ENCODE measurements around the gene KIF13A.
"Not testable (repeated sequence)": the region's sequence is repeated elsewhere in the genome, so short reads cannot be mapped to it uniquely, and the experiment has no call there.

KIF13A gene

GRCh38 chr6:17965397-17965796 lies 22.0 kb downstream of the KIF13A start:
- no peaks in the 10 kb centered on the region for H3K9me3 ChIP-seq (ENCODE audit: insufficient read depth, low read depth, low read length)
- H3K4me1 ChIP-seq (ENCODE audit: insufficient read depth, low read length) = peaks cover 6% of the 10 kb centered on the region; the same call in 1 of the 2 replicates
- H3K27me3 ChIP-seq (ENCODE audit: insufficient read depth, low read length) = no peaks in the 10 kb centered on the region
- H3K36me3 ChIP-seq (ENCODE audit: insufficient read depth, low read depth, low read length) = no peaks in the 10 kb centered on the region
- no peak overlapping the region for H3K9ac ChIP-seq (ENCODE audit: low read depth, low read length)
- H3K4me3 ChIP-seq (ENCODE audit: low read length) = no peak overlapping the region
- H3K27ac ChIP-seq (ENCODE audit: low read length) = no peak overlapping the region

GRCh38 chr6:17964633-17965032 lies 22.8 kb downstream of the KIF13A start:
- Histone ChIP-seq H3K36me3 (ENCODE audit: insufficient read depth, low read depth, low read length) (no peaks in the 10 kb centered on the region), H3K9ac (ENCODE audit: low read depth, low read length) (no peak overlapping the region), H3K4me1 (ENCODE audit: insufficient read depth, low read length) (peaks cover 6% of the 10 kb centered on the region; the same call in 1 of the 2 replicates), H3K27me3 (ENCODE audit: insufficient read depth, low read length) (no peaks in the 10 kb centered on the region), H3K9me3 (ENCODE audit: insufficient read depth, low read depth, low read length) (no peaks in the 10 kb centered on the region), H3K27ac (ENCODE audit: low read length) (no peak overlapping the region), H3K4me3 (ENCODE audit: low read length) (no peak overlapping the region)

GRCh38 chr6:17962436-17963031 lies 24.9 kb downstream of the KIF13A start:
- no peaks in the 10 kb centered on the region for H3K36me3 ChIP-seq (ENCODE audit: insufficient read depth, low read depth, low read length)
- peaks cover 9% of the 10 kb centered on the region; the same call in 1 of the 2 replicates for H3K4me1 ChIP-seq (ENCODE audit: insufficient read depth, low read length)
- no peaks in the 10 kb centered on the region for H3K27me3 ChIP-seq (ENCODE audit: insufficient read depth, low read length)
- no peak overlapping the region for H3K27ac ChIP-seq (ENCODE audit: low read length)
- H3K4me3 ChIP-seq (ENCODE audit: low read length) = no peak overlapping the region
- H3K9me3 ChIP-seq (ENCODE audit: insufficient read depth, low read depth, low read length) = no peaks in the 10 kb centered on the region
- no peak overlapping the region for H3K9ac ChIP-seq (ENCODE audit: low read depth, low read length)

- Histone ChIP-seq H3K36me3 (ENCODE audit: insufficient read depth, low read depth, low read length) (no peaks in the 10 kb centered on the region), H3K4me3 (ENCODE audit: low read length) (no peak overlapping the region), H3K9ac (ENCODE audit: low read depth, low read length) (no peak overlapping the region), H3K9me3 (ENCODE audit: insufficient read depth, low read depth, low read length) (no peaks in the 10 kb centered on the region), H3K27me3 (ENCODE audit: insufficient read depth, low read length) (no peaks in the 10 kb centered on the region), H3K27ac (ENCODE audit: low read length) (no peak overlapping the region), H3K4me1 (ENCODE audit: insufficient read depth, low read length) (peaks cover 11% of the 10 kb centered on the region; the same call in 1 of the 2 replicates)
These were observed 28.1 kb downstream of the KIF13A start for GRCh38 chr6:17959302-17959701.

- H3K4me1 ChIP-seq (ENCODE audit: insufficient read depth, low read length) = peaks cover 11% of the 10 kb centered on the region; the same call in 1 of the 2 replicates
- no peaks in the 10 kb centered on the region for H3K36me3 ChIP-seq (ENCODE audit: insufficient read depth, low read depth, low read length)
- H3K9ac ChIP-seq (ENCODE audit: low read depth, low read length) = no peak overlapping the region
- H3K9me3 ChIP-seq (ENCODE audit: insufficient read depth, low read depth, low read length) = no peaks in the 10 kb centered on the region
- H3K27ac ChIP-seq (ENCODE audit: low read length) = no peak overlapping the region
- no peaks in the 10 kb centered on the region for H3K27me3 ChIP-seq (ENCODE audit: insufficient read depth, low read length)
- H3K4me3 ChIP-seq (ENCODE audit: low read length) = no peak overlapping the region
These were observed 29.4 kb downstream of the KIF13A start for GRCh38 chr6:17957904-17958620.

- peaks cover 11% of the 10 kb centered on the region; the same call in 1 of the 2 replicates for H3K4me1 ChIP-seq (ENCODE audit: insufficient read depth, low read length)
- H3K36me3 ChIP-seq (ENCODE audit: insufficient read depth, low read depth, low read length) = no peaks in the 10 kb centered on the region
- H3K4me3 ChIP-seq (ENCODE audit: low read length) = no peak overlapping the region
- H3K9ac ChIP-seq (ENCODE audit: low read depth, low read length) = no peak overlapping the region
- no peak overlapping the region for H3K27ac ChIP-seq (ENCODE audit: low read length)
- H3K9me3 ChIP-seq (ENCODE audit: insufficient read depth, low read depth, low read length) = no peaks in the 10 kb centered on the region
- no peaks in the 10 kb centered on the region for H3K27me3 ChIP-seq (ENCODE audit: insufficient read depth, low read length)
These were observed 29.9 kb downstream of the KIF13A start for GRCh38 chr6:17957498-17957897.

GRCh38 chr6:17957086-17957485 lies 30.3 kb downstream of the KIF13A start:
- Histone ChIP-seq H3K4me3 (ENCODE audit: low read length) (no peak overlapping the region), H3K9ac (ENCODE audit: low read depth, low read length) (no peak overlapping the region), H3K36me3 (ENCODE audit: insufficient read depth, low read depth, low read length) (no peaks in the 10 kb centered on the region), H3K27me3 (ENCODE audit: insufficient read depth, low read length) (no peaks in the 10 kb centered on the region), H3K4me1 (ENCODE audit: insufficient read depth, low read length) (peaks cover 11% of the 10 kb centered on the region; the same call in 1 of the 2 replicates), H3K27ac (ENCODE audit: low read length) (no peak overlapping the region), H3K9me3 (ENCODE audit: insufficient read depth, low read depth, low read length) (no peaks in the 10 kb centered on the region)

GRCh38 chr6:17950095-17950494 lies 37.3 kb downstream of the KIF13A start:
- Histone ChIP-seq H3K4me1 (ENCODE audit: insufficient read depth, low read length) (no peaks in the 10 kb centered on the region; the same call in 1 of the 2 replicates), H3K27me3 (ENCODE audit: insufficient read depth, low read length) (no peaks in the 10 kb centered on the region), H3K9ac (ENCODE audit: low read depth, low read length) (peak overlapping the region; percentile 19; the same call in 1 of the 2 replicates), H3K36me3 (ENCODE audit: insufficient read depth, low read depth, low read length) (no peaks in the 10 kb centered on the region), H3K9me3 (ENCODE audit: insufficient read depth, low read depth, low read length) (no peaks in the 10 kb centered on the region), H3K4me3 (ENCODE audit: low read length) (no peak overlapping the region), H3K27ac (ENCODE audit: low read length) (no peak overlapping the region)

GRCh38 chr6:17949168-17949567 lies 38.3 kb downstream of the KIF13A start:
- no peaks in the 10 kb centered on the region for H3K36me3 ChIP-seq (ENCODE audit: insufficient read depth, low read depth, low read length)
- no peak overlapping the region for H3K4me3 ChIP-seq (ENCODE audit: low read length)
- no peaks in the 10 kb centered on the region; the same call in 1 of the 2 replicates for H3K4me1 ChIP-seq (ENCODE audit: insufficient read depth, low read length)
- no peak overlapping the region for H3K9ac ChIP-seq (ENCODE audit: low read depth, low read length)
- no peak overlapping the region for H3K27ac ChIP-seq (ENCODE audit: low read length)
- H3K27me3 ChIP-seq (ENCODE audit: insufficient read depth, low read length) = no peaks in the 10 kb centered on the region
- H3K9me3 ChIP-seq (ENCODE audit: insufficient read depth, low read depth, low read length) = no peaks in the 10 kb centered on the region

- Histone ChIP-seq H3K4me1 (ENCODE audit: insufficient read depth, low read length) (no peaks in the 10 kb centered on the region; the same call in 1 of the 2 replicates), H3K4me3 (ENCODE audit: low read length) (no peak overlapping the region)
These were observed 38.7 kb downstream of the KIF13A start for GRCh38 chr6:17948725-17949124.

GRCh38 chr6:17947574-17947973 lies 39.9 kb downstream of the KIF13A start:
- not testable (repeated sequence) for H3K27ac ChIP-seq (ENCODE audit: low read length); H3K27me3 ChIP-seq (ENCODE audit: insufficient read depth, low read length); H3K36me3 ChIP-seq (ENCODE audit: insufficient read depth, low read depth, low read length); H3K9ac ChIP-seq (ENCODE audit: low read depth, low read length); H3K4me1 ChIP-seq (ENCODE audit: insufficient read depth, low read length); H3K9me3 ChIP-seq (ENCODE audit: insufficient read depth, low read depth, low read length); H3K4me3 ChIP-seq (ENCODE audit: low read length)

More at GRCh38 chr6:17948725-17949124, 38.7 kb downstream of the KIF13A start:
- no peaks in the 10 kb centered on the region for H3K27me3 ChIP-seq (ENCODE audit: insufficient read depth, low read length)
- H3K36me3 ChIP-seq (ENCODE audit: insufficient read depth, low read depth, low read length) = no peaks in the 10 kb centered on the region
- no peaks in the 10 kb centered on the region for H3K9me3 ChIP-seq (ENCODE audit: insufficient read depth, low read depth, low read length)
- no peak overlapping the region for H3K27ac ChIP-seq (ENCODE audit: low read length)
- no peak overlapping the region for H3K9ac ChIP-seq (ENCODE audit: low read depth, low read length)

GRCh38 chr6:17945575-17945974 lies 41.9 kb downstream of the KIF13A start:
- Histone ChIP-seq H3K27me3 (ENCODE audit: insufficient read depth, low read length) (no peaks in the 10 kb centered on the region), H3K4me1 (ENCODE audit: insufficient read depth, low read length) (peaks cover 7% of the 10 kb centered on the region; the same call in 1 of the 2 replicates), H3K9me3 (ENCODE audit: insufficient read depth, low read depth, low read length) (no peaks in the 10 kb centered on the region), H3K4me3 (ENCODE audit: low read length) (no peak overlapping the region), H3K27ac (ENCODE audit: low read length) (no peak overlapping the region), H3K36me3 (ENCODE audit: insufficient read depth, low read depth, low read length) (no peaks in the 10 kb centered on the region), H3K9ac (ENCODE audit: low read depth, low read length) (no peak overlapping the region)
